Keratinocyte (primary cell): ENCODE data around the gene GPR152. TPM values are rescaled to one million over a fixed set of nuclear protein-coding genes. Genes with fewer than 3 reads are reported as not detected.
"Not testable (repeated sequence)": the region's sequence is repeated elsewhere in the genome, so short reads cannot be mapped to it uniquely, and the experiment has no call there.

Experiments used
- DNase-seq: peaks from one replicate; pipeline ENCODE4 v3.0.0-alpha.2; 2011; ENCODE audit warnings: low read depth, missing footprints, low spot score
- FAIRE-seq: peaks from 2 replicates; lab custom pipeline; 2011; peaks lifted over from hg19 to GRCh38; lab: Jason Lieb, UNC
- H2AFZ ChIP-seq: 2 replicates; pipeline ENCODE4 v1.6.0; 2012; ENCODE audit warnings: low read length, control low read depth, inconsistent platforms; ENCODE audit not compliant: control insufficient read depth
- H3K27ac ChIP-seq: 2 replicates; pipeline ENCODE4 v1.5.1; 2011; ENCODE audit warnings: low read length; ENCODE audit not compliant: control insufficient read depth, insufficient read depth
- H3K27me3 ChIP-seq: 3 replicates; pipeline ENCODE4 v1.6.0; 2011; ENCODE audit warnings: low read length; ENCODE audit not compliant: control insufficient read depth, insufficient read depth; ENCODE audit errors: extremely low read depth
- H3K36me3 ChIP-seq, 2 experiments: 2 replicates in 1 of 2; 3 replicates in 1 of 2; pipeline ENCODE4 v1.5.1; 2011; ENCODE audit warnings: low read length in 2 of 2, mild to moderate bottlenecking in 1 of 2; ENCODE audit not compliant: control insufficient read depth in 2 of 2, insufficient read depth in 2 of 2; ENCODE audit errors: extremely low read depth in 1 of 2
- H3K4me1 ChIP-seq: 3 replicates; pipeline ENCODE4 v1.5.1; 2011; ENCODE audit warnings: low read length; ENCODE audit not compliant: control insufficient read depth, insufficient read depth; ENCODE audit errors: extremely low read depth
- H3K4me2 ChIP-seq: 3 replicates; pipeline ENCODE4 v1.6.0; 2011; ENCODE audit warnings: low read depth, low read length; ENCODE audit not compliant: control insufficient read depth, insufficient read depth; ENCODE audit errors: extremely low read depth
- H3K4me3 ChIP-seq, 3 experiments: fragments of 200-600 bp in 1 of 3; sonication (generic) in 1 of 3; 2 replicates in 2 of 3; 3 replicates in 1 of 3; pipeline ENCODE4 v1.5.1; 2011 to 2016; ENCODE audit warnings: low read length in 3 of 3, mild to moderate bottlenecking in 3 of 3, control low read depth in 2 of 3, inconsistent platforms in 1 of 3, low read depth in 1 of 3, mixed read lengths in 1 of 3, mixed run types in 1 of 3, moderate library complexity in 1 of 3; ENCODE audit not compliant: control insufficient read depth in 2 of 3, insufficient read depth in 2 of 3; ENCODE audit errors: extremely low read depth in 1 of 3
- H3K79me2 ChIP-seq: 2 replicates; pipeline ENCODE4 v1.6.0; 2012; ENCODE audit warnings: low read length; ENCODE audit not compliant: control insufficient read depth, insufficient read depth
- H3K9ac ChIP-seq: 3 replicates; pipeline ENCODE4 v1.6.0; 2011; ENCODE audit warnings: low read length; ENCODE audit not compliant: control insufficient read depth, insufficient read depth; ENCODE audit errors: extremely low read depth
- H3K9me1 ChIP-seq: 3 replicates; pipeline ENCODE4 v1.6.0; 2011; ENCODE audit warnings: low read length; ENCODE audit not compliant: control insufficient read depth, insufficient read depth; ENCODE audit errors: extremely low read depth
- H3K9me3 ChIP-seq: 2 replicates; pipeline ENCODE4 v1.5.1; 2012; ENCODE audit warnings: low read depth, low read length; ENCODE audit not compliant: control insufficient read depth
- H4K20me1 ChIP-seq: 3 replicates; pipeline ENCODE4 v1.6.0; 2011; ENCODE audit warnings: low read length; ENCODE audit not compliant: control insufficient read depth, insufficient read depth; ENCODE audit errors: extremely low read depth
- EZH2 ChIP-seq: IDR thresholded peaks from one replicate; pipeline ENCODE4 v1.6.1; 2012; ENCODE audit warnings: inconsistent platforms, mild to moderate bottlenecking, low read length, moderate library complexity
- dilution Hi-C: fragments of 300-500 bp; cut with MboI; formaldehyde crosslinking; loops from one replicate; pipeline ENCODE4 v1.7.0; 2020; ENCODE audit warnings: low sequenced_read_pairs; ENCODE audit not compliant: extremely low pct_ligation_motif_present
- polyA plus RNA-seq, 5 experiments: library from polyadenylated mRNA; depleted of rRNA in 3 of 5; stranded (reverse) in 3 of 5; stranded (forward) in 1 of 5; unstranded in 1 of 5; fragments of >200 nt; gene quantifications; 1 replicate in 1 of 5; 2 replicates in 3 of 5; 3 replicates in 1 of 5; pipeline versions ENCODE4 v1.2.1 to v1.2.3, GENCODE V29; 2011 to 2012; ENCODE audit warnings: missing spikeins in 2 of 5, low read depth in 1 of 5, low replicate concordance in 1 of 5
- TF ChIP-seq, protein P1 (sequence below), 3 experiments: IDR thresholded peaks in 1 of 3; conservative IDR thresholded peaks in 1 of 3; optimal IDR thresholded peaks in 1 of 3; 2 replicates in 2 of 3; 3 replicates in 1 of 3; pipeline versions ENCODE3 to v1.5.1; 2011; ENCODE audit warnings: low read length in 3 of 3, mild to moderate bottlenecking in 3 of 3, moderate library complexity in 2 of 3, control low read depth in 1 of 3, inconsistent platforms in 1 of 3; ENCODE audit not compliant: insufficient read depth in 2 of 3; ENCODE audit errors: extremely low read depth in 1 of 3

GPR152 gene
- polyA plus RNA-seq, 1 donor (not counting 4 experiments of a cell fraction or from before 2014, with no cell fraction given) = not detected

- Histone ChIP-seq H3K36me3 (peaks cover 0 to 5% of the 10 kb centered on the region in 2 experiments), H3K9me1 (no peaks in the 10 kb centered on the region), H3K4me1 (peaks cover 23% of the 10 kb centered on the region), H2AFZ (no peak overlapping the region), H4K20me1 (no peaks in the 10 kb centered on the region), H3K4me2 (peak overlapping the region; percentile 82), H3K9me3 (no peaks in the 10 kb centered on the region), H3K27me3 (no peaks in the 10 kb centered on the region), H3K4me3 (peak overlapping the region; percentile 40 to 74 (median 74)), H3K79me2 (no peaks in the 10 kb centered on the region), H3K27ac (peak overlapping the region; percentile 63), H3K9ac (peak overlapping the region; percentile 68)
- TF ChIP-seq, protein P1, sequence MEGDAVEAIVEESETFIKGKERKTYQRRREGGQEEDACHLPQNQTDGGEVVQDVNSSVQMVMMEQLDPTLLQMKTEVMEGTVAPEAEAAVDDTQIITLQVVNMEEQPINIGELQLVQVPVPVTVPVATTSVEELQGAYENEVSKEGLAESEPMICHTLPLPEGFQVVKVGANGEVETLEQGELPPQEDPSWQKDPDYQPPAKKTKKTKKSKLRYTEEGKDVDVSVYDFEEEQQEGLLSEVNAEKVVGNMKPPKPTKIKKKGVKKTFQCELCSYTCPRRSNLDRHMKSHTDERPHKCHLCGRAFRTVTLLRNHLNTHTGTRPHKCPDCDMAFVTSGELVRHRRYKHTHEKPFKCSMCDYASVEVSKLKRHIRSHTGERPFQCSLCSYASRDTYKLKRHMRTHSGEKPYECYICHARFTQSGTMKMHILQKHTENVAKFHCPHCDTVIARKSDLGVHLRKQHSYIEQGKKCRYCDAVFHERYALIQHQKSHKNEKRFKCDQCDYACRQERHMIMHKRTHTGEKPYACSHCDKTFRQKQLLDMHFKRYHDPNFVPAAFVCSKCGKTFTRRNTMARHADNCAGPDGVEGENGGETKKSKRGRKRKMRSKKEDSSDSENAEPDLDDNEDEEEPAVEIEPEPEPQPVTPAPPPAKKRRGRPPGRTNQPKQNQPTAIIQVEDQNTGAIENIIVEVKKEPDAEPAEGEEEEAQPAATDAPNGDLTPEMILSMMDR (optimal IDR thresholded peaks at IDR 0.05 in 1 of 3, IDR thresholded peaks at IDR 0.05 in 1 of 3, conservative IDR thresholded peaks at IDR 0.05 in 1 of 3; ENCODE audit: extremely low read depth in 1 of 3, insufficient read depth in 2 of 3, low read length in 3 of 3) = no peak
- TF ChIP-seq EZH2 = no peak
- DNase-seq = no peak
- no peak for FAIRE-seq
- dilution Hi-C loops = no loop called here
These were observed 14.6 kb upstream of the GPR152 start for GRCh38 chr11:67466962-67467771.

- no peaks in the 10 kb centered on the region for H4K20me1 ChIP-seq
- DNase-seq = no peak
- no peaks in the 10 kb centered on the region for H3K9me3 ChIP-seq
- no peaks in the 10 kb centered on the region for H3K9me1 ChIP-seq
- no peak for FAIRE-seq
- H3K4me3 ChIP-seq = no peak overlapping the region
- no peak overlapping the region for H3K27ac ChIP-seq
- dilution Hi-C loops = no loop called here
- H3K4me2 ChIP-seq = no peak overlapping the region
- no peaks in the 10 kb centered on the region for H3K27me3 ChIP-seq
- H3K4me1 ChIP-seq = peaks cover 23% of the 10 kb centered on the region
- H3K79me2 ChIP-seq = no peaks in the 10 kb centered on the region
- TF ChIP-seq EZH2 = no peak
- TF ChIP-seq, protein P1 (optimal IDR thresholded peaks at IDR 0.05 in 1 of 3, IDR thresholded peaks at IDR 0.05 in 1 of 3, conservative IDR thresholded peaks at IDR 0.05 in 1 of 3; ENCODE audit: extremely low read depth in 1 of 3, insufficient read depth in 2 of 3, low read length in 3 of 3) = no peak
- peaks cover 0 to 5% of the 10 kb centered on the region in 2 experiments for H3K36me3 ChIP-seq
- no peak overlapping the region for H3K9ac ChIP-seq
- H2AFZ ChIP-seq = no peak overlapping the region
These were observed 13.8 kb upstream of the GPR152 start for GRCh38 chr11:67466367-67466766.

DNA sequence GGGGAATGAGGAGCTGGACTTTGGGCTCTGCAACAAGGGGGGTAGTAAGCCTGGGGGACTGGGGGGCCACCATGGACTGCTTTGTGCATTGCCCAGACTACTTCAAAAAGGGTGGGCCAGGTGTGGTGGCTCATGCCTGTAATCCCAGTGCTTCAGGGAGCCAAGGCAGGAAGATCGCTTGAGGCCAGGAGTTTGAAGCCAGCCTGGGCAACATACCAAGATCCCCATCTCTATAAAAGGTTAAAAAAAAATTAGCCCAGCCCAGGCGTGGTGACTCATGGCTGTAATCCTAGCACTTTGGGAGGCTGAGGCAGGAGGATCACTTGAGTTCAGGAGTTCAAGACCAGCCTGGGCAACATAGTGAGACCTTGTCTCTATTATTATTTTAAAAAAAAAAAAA, 13.0 kb upstream of the GPR152 start:
- FAIRE-seq, DNase-seq, H2AFZ ChIP-seq, H3K27me3 ChIP-seq, H3K9me1 ChIP-seq, H3K9me3 ChIP-seq, H4K20me1 ChIP-seq, H3K79me2 ChIP-seq, dilution Hi-C loops, H3K36me3 ChIP-seq: not testable (repeated sequence)
- Histone ChIP-seq H3K4me2 (peak overlapping the region; percentile 76), H3K4me1 (peaks cover 23% of the 10 kb centered on the region), H3K27ac (peak overlapping the region; percentile 69), H3K9ac (peak overlapping the region; percentile 64), H3K4me3 (peak overlapping the region; percentile 45 to 73 (median 46))
